ELF-1 (cell line): Measurements from ENCODE around the gene AKAP13.
"Not testable (repeated sequence)": the region's sequence is repeated elsewhere in the genome, so short reads cannot be mapped to it uniquely, and the experiment has no call there.

Source experiments
- DNase-seq: peaks from one replicate; pipeline ENCODE4 v3.0.0-alpha.2; 2016; ENCODE audit warnings: low read depth, low spot score

The AKAP13 gene

DNA sequence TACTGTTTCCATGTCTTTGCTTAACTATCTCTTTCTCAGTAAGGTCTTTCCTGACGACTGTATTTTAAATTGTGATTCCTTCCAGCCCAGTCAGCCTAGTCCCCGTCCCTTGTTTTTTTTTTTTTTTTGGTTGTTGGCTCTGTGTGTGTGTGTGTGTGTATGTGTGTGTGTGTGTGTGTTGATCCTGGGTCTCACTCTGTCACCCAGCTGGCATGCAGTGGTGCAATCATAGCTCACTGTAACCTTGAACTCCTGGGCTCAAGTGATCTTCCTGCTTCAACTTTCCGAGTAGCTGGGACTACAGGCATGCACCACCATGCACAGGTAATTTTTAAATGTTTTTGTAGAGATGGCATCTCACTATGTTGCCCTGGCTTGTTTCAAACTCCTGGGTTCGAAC, 31.3 kb upstream of the AKAP13 start:
- not testable (repeated sequence) for DNase-seq

DNA sequence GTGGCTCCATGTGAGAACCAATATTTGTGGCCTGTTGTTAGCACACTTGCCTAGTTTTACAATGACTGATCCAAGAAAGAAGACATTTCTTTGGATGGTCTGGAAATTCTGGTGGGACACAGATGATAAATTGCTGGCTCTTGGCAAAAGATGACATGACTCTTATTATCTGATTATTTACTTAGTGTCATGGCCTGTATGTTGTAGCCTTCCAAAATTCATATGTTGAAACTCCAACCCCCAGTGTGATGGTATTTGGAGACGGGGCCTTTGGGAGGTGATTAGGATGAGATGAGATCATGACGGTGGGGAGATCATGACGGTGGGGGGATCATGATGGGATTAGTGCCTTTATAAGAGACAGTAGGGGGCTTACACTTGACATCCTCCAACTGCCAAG, 30.0 kb upstream of the AKAP13 start:
- no peak for DNase-seq

DNA sequence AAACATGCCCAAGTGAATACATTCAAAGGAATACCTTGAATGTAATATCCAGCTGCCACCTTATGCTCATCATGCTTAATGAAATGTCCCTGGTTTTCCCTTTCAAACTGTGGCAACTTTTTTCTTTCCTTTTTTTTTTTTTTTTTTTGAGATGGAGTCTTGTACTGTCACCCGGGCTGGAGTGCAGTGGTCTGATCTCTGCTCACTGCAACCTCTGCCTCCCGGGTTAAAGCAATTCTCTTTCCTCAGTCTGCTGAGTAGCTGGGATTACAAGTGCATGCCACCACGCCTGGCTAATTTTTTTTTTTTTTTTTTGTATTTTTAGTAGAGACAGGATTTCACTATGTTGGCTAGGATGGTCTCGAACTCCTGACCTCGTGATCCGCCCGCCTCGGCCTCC, 28.9 kb upstream of the AKAP13 start:
- DNase-seq = not testable (repeated sequence)

DNA sequence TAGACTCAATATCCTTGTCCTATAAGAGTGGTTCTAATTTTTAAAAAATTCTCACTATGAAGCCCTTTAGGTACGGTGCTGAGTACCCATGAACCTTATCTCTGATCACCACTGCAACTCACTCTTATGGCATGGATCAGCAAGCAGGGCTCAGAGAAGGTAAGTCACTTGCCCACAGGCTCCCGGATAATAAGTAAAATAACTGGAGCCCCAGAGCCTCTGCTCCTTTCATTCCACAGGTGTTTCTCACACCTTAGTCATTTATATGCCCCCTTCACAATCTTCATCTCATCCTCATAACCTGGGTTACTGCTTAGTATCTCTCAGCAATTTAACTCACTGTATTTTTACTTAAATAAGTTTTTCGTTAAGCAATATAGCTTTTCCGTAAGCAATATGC, 28.4 kb upstream of the AKAP13 start:
- no peak for DNase-seq

DNA sequence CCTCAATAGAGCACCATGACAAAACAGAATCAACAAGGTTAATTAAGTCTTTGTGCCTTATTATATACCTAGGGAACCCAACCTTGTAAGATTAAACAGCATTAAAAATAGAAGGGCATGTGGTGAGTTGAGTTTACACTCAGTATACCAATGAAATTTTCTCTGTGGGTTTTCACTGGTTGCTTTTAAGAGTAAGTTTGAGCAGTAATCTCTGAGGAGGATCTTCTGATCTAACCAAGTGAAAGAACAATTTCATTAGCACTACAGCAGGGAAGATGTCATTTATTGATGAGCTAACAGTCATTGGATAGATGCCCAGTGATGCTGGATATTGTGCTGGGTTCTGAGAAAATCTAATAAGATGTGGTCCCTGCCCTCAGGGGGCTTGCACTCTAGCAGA, 26.9 kb upstream of the AKAP13 start:
- no peak for DNase-seq

DNA sequence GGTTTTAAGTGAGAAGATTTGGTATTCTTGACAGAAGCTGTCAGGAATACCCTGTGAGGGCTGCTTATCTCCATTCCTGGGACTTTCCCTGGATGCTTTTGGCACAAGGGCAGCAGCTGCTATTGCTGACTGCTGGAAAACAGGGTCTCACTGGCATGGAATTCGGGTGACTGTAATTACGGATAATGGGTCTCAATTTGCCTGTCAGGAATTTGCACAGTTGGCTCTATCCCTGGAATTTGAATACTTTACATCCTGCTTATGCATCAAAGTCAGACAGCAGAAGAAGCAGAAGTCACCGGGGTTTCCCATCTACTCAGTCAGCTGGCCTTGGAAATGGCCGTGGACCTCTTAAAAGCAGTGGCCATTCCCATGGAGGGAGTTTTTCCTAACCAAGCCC, 25.9 kb upstream of the AKAP13 start:
- peak; percentile 61 for DNase-seq

DNA sequence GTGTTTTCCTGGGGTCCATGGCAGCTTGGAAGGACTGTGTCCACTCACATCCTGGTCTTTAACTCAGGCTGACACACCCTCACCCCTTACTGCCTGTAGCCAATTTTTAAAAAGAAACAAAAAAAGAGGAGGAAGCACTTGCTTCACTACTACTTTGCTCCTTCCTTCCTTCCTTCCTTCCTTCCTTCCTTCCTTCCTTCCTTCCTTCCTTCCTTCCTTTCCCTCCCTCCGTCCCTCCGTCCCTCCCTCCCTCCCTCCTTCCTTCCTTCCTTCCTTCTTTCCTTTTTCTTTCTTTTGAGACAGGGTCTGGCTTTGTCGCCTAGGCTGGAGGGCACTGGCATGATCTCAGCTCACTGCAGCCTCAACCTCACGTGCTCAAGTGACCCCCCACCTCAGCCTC, 25.5 kb upstream of the AKAP13 start:
- DNase-seq = no peak

DNA sequence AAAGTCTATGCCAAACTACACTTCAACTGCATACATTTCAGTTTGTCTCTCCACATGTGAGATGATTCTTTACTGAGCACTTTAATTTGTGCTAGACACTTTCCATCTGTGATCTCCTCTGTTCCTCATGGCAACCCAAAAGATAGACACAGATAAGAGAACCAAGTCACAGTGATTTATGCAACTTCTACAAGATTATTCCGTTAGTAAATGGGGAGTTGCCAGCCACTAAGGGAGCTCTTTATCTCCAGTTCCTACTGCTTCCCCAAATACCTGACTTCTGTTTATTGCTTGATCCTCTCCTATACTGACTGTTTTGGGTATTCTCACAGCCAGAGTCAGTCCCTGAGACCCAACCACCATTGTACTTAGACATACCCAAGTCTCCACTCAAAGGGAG, 24.1 kb upstream of the AKAP13 start:
- no peak for DNase-seq

DNA sequence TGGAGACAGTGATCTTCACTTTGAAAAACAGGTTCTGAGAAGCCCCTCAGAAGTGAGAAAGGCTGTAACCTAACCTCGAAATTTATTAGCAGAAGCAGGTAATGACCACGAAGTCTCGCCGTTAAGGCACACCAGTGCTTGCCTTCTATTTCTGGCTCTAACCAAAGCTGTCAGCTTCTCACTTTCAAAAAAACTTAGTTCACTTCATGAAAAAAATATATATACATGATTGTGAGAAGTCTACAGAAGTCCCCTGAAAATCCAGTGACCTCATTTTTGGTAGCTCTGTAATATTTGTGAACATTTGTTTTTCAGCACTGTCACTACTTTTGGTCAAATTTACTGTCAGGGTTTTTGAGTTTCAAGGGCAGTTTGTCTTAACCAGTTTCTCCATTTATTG, 19.1 kb upstream of the AKAP13 start:
- no peak for DNase-seq

DNA sequence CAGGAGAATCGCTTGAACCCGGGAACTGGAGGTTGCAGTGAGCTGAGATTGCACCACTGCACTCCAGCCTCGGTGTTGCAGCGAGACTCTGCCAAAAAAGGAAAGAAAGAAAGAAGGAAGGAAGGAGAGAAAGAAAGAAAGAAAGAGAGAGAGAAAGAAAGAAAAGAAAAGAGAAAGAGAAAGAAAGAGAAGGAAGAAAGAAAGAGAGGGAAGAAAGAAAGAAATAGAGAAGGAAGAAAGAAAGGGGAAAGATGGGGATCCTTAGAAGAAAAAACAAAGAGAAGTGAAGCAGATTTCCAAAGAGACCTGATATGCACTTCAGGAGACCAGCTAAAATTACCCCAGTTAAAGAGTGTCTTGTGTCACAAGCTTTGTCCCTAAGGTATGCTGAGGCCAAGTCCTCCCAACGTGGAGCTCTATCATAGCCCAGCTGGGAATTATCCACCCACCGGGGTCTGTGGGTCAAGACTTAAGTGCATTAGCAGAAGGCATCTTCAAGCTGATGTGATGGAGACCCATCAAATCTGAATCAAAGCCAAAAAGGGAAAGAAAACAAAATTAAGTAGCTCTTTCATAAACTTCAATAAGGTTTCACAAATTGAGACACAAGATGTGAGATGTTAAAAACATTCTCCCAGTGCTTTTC, 17.8 kb upstream of the AKAP13 start:
- no peak for DNase-seq

DNA sequence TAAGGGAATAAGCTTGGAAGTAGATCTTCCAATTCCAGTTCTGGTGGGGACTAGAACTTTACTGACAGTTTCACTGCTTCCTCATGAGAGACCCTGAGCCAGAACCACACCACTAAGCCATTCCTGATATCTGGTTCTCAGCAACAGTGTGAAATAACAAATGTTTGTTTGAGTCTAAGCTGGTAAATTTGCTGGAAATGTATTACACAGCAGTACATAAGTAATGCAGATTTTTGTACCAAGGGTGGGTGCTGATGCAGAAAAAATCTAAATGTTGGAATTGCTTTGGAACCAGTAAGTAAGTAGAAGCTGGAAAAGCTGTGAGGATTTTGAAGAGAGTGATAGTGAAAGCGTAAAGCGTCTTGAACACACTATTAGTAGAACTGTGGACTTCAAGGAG, 14.4 kb upstream of the AKAP13 start:
- no peak for DNase-seq

DNA sequence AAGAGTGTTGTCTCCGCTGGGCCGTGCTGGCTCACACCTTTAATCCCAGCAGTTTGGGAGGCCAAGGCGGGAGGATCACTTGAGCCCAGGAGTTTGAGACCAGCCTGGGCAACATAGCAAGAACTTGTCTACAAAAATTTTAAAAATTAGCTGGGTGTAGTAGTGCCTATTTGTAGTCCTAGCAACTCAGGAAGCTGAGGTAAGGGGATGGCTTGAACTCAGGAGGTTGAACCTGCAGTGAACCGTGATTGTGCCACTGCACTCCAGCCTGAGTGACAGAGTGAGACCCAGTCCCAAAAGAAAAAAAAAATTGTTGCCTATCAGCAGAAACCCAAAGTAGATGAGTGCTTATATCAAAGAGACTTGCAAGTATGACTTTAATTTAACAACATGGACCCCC, 12.7 kb upstream of the AKAP13 start:
- DNase-seq = no peak

DNA sequence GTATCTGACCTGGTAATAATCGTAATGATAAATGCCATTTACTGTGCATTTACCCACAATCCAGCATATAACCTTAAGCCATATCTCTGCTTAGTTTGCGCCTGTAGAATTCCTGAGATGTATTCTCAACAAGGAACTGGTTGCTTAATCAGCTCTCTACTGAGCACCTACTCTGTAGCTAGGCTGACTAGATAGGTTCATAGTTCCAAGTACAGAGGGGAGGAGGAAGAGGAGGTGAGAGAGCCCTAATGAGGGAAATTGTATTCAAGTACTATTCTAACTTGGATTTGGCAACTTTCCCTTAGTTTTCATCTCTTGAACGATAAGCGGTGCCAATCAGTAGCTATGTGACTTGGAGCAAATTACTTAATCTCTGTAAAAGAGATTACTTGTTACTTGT, 5.6 kb upstream of the AKAP13 start:
- DNase-seq = no peak

DNA sequence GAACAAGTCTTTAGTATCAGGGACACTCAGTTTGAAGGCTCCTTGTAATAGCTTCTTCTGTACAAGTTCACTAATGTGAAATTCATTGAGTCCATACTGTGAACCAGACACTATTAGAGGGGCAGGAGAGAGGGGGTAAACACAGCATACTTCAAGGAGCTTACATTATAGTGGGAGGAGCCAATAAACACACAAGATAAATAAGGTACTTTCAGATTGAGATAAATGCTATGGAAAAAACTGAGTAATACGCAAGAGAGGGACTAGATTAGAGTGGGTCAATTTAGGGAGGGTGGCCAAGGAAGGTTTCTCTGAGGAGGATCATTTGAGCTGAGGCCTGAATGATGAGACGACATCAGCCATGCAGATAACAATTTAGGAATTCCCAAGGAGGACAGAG, 3.1 kb upstream of the AKAP13 start:
- DNase-seq = no peak

DNA sequence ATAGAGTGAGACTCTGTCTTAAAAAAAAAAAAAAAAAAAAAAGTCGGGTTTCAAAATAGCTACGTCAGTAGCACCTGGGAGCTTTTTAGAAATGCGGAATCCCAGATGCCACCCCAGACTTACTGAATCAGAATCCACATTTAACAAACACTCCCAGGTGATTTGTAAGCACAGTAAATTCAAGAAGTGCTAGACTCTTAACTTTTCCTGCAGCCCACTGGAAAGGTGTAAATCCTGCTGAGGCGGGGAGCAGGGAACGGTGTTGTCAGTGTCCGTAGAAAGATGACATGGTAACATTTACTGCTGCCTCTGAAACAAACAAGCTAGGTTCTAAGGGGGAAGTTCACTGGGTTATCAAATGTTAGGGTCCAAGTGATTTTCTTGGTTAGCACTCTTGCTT, 2.4 kb upstream of the AKAP13 start:
- peak; percentile 36 for DNase-seq

DNA sequence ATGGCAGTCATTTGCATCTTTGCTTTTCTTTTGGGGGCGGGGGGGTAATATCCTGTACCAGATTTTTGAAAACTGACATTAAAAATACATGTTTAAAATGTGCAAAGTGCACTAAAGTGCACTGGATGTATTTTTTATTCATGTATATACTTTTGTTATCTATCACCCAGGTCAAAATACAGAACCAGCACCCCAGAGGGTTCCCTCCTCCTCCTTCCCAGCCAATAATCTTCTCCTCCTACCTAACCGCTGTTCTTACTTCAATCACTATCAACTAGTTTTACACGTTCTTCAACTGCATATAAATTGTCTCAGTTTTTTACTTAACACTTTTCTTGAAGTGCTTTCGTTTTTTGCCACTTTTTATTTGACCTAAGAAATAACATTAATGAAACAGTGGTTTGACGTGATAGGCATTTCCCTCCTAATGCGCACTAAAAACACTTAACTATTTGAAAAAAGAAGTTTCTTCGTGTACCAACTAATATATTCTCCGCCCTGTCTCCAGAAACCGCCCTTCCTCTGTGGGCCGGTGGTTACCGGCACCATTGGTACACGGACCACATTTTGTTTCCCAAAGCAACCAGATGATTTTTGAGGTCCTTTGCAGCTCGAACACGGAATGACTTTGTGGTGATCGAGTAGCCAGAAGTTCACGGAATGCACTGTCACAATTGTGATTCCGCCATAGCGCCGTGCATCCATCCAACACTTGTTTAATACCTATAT, 836 bp upstream of the AKAP13 start:
- peak; percentile 23 for DNase-seq

DNA sequence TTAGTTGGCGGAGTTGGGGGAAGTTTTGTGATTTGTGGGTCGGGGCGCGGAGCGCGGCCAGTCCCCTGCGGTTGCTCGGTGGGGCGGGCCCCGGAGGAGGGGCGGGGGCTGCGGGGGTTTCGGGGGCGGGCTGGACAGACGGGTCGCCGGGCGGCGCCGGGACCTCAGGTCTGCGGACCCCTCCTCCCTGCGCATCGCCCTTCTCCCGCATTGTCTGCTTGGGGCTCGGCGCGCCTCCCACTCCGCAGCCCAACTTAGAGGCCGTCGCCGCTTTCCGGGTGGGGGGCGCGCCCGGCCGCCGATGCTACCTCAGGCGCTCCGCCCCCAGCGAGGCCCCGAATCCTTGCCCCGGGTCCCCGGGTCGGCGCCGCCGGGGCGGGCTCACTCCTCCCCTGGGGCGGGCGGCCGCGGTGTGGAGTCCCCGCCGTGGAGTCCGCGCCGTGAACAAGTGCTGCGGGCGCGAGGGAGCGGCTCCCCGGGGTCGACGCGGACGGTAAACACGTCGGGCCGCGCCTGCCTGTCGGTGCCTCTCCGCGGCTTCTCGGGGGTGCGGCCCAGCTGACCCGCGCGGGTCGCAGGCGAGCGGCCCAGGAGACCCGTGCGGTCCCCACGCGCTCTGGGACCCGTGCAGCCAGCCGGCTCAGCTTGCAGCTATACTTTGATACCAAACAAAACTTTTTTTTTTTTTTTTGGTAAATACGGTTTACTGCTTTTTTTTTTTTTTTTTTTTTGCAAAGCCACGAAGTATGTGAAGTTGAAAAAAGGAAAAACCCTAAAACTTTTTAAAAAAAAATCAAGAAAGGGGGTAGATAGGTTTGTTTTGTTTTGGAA, 624 bp downstream of the AKAP13 start:
- peak; percentile 38 for DNase-seq

DNA sequence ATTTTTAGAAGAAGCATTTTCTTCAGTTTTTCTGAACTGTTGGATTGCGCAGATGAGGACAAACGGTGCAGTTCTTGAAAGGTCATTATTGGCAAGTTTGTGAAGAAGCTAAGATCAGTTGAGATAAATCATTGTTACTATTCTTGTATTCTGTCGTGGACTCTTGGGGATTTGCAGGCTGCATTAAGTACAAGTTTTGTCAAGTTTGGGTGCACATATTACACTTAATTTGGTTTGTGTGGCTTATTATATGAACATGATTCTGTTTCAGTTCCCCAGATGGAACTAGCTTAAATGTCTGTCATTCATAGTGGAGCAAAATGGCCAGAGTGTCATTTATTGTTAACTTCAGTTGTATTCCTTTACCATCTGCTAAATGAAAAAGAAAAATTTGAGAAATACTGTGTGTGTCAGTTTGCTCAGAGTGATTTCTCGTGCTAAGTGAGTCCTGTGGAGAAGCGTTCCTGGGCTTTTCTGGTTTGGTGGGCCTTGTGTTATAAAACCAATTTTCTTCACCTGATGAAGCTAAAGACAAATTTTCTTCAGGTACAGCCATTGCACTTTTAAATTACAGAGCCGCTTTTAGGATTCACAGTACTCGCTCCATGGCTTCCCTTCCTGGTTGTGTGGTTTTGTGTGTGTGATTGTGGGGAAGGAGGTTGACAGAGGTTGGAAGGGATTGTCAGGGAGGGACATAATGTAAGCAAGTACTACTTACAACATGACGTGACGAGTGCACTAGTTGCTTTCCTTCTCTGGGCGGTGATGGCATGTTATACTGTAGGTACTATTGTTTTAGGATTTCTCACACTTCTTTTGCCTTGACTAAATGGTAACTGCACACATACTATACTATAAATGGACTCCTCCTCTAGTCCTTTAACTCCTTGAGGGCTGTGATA, 1.7 kb downstream of the AKAP13 start:
- DNase-seq = no peak

DNA sequence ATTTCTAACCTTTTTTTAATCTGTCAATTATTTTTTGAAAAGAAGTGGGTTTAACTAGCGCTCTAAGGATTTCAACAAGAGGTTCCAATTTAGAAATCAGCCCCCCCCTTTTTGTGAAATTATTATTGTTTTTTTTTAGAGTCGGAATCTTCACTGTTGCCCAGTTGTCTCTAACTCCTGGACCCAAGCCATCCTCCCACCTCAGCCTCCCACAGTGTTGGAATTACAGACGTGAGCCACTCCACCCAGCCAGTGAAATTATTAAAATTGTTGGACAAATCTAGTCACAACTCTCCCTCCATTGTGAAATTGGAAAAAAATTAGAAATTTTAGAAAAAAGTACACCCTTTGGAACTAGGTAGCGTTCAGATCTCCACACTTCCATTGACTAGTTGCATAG, 2.5 kb downstream of the AKAP13 start:
- DNase-seq = no peak

DNA sequence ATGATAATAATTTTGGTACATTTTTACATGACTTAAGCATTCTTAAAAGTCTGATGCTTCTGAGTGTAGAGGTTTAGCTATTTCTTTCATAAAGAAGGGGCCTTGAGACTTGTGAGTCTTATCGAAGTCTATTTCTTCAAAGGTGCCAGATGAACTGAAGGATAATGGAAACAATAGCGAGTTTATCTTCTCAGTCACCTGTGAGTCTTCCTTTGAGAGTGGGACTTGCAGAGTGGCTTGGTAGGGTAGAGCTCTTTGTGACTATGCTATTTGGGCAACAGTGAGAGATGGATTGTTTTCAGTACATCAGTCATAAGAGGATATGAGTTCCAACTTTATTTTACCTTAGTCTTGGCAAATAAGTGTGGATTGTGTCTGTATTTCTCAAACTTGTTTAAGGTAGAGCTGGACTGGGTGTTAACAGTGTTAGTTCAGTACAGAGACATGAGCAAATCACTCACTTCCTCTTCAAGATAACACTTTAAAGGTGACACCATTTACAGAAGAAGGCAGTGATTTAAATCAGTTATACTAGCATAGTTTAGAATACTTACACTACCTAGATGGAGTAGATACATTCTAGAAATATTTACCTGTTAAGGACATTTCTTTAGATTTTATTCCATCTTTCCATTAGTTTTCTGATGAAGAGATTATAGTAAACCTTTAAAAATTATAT, 3.2 kb downstream of the AKAP13 start:
- no peak for DNase-seq

DNA sequence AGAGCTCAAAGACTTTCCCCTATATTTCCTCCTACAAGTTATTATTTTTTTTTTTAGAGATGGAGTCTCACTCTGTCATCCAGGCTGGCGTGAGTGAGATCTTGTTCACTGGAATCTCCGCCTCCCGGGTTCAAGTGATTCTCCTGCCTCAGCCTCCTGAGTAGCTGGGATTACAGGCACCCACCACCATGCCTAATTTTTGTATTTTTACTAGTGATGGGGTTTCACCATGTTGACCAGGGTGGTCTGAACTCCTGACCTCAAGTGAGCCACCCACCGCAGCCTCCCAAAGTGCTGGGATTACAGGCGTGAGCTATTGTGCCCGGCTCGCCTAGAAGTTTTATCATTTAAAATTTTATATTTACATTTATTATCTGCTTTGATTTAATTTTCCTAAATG, 5.9 kb downstream of the AKAP13 start:
- no peak for DNase-seq
